ENCODE measurements around the gene AGO4.
"Not testable (repeated sequence)": the region's sequence is repeated elsewhere in the genome, so short reads cannot be mapped to it uniquely, and the experiment has no call there.

AGO4 gene

DNA sequence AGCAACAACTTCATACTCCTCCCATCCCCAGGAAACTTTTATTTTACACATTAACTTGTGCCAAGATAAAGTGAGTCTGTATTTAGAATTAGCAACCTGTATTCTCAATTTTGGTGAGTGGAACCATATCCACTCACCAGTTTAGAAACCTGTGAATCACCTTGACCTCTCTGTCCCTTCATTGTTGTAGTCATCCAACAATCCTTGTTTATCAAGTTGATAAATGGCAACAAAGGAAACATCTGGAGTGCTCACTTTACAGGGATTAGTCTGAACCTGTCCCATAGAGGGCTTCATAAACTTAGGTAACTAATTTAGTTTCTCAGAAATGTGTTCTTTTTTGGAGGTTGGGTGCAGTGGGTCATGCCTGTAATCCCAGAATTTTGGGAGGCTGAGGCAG lies 34.1 kb upstream of the AGO4 start:
- Histone ChIP-seq H2AFZ (ENCODE audit: low read length) (no peak overlapping the region), H4K20me1 (ENCODE audit: insufficient read depth, low read length) (no peaks in the 10 kb centered on the region), H3K27me3 (replicated peaks; ENCODE audit: insufficient read depth, low read length) (no peaks in the 10 kb centered on the region), H3K79me2 (ENCODE audit: low read length) (peaks cover 5% of the 10 kb centered on the region), H3K4me2 (ENCODE audit: low read depth, low read length) (no peak overlapping the region), H3K27ac (ENCODE audit: low read length) (no peak overlapping the region), H3K36me3 (replicated peaks; ENCODE audit: insufficient read depth, low read length) (no peaks in the 10 kb centered on the region), H3K4me3 (ENCODE audit: low read length) (no peak overlapping the region), H3K9me2 (replicated peaks; ENCODE audit: insufficient read depth, low read length) (no peaks in the 10 kb centered on the region), H3K9me3 (replicated peaks; ENCODE audit: insufficient read depth, low read length) (no peaks in the 10 kb centered on the region), H3F3A (ENCODE audit: insufficient read depth, low read length) (peaks cover 6% of the 10 kb centered on the region), H3K9ac (ENCODE audit: low read length) (no peak overlapping the region; the same call in 1 of the 2 replicates), H3K4me1 (ENCODE audit: low read length) (peaks cover 4% of the 10 kb centered on the region; the same call in 1 of the 2 replicates)
- no peak for TF ChIP-seq EZH2phosphoT487 (IDR thresholded peaks at IDR 0.05; ENCODE audit: low read length)
- TF ChIP-seq EZH2 (optimal IDR thresholded peaks at IDR 0.05; ENCODE audit: low read depth, low read length), result no peak
- TF ChIP-seq, protein P1, sequence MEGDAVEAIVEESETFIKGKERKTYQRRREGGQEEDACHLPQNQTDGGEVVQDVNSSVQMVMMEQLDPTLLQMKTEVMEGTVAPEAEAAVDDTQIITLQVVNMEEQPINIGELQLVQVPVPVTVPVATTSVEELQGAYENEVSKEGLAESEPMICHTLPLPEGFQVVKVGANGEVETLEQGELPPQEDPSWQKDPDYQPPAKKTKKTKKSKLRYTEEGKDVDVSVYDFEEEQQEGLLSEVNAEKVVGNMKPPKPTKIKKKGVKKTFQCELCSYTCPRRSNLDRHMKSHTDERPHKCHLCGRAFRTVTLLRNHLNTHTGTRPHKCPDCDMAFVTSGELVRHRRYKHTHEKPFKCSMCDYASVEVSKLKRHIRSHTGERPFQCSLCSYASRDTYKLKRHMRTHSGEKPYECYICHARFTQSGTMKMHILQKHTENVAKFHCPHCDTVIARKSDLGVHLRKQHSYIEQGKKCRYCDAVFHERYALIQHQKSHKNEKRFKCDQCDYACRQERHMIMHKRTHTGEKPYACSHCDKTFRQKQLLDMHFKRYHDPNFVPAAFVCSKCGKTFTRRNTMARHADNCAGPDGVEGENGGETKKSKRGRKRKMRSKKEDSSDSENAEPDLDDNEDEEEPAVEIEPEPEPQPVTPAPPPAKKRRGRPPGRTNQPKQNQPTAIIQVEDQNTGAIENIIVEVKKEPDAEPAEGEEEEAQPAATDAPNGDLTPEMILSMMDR (IDR thresholded peaks at IDR 0.05; ENCODE audit: low read length), result no peak
- DNase-seq, result no peak

DNA sequence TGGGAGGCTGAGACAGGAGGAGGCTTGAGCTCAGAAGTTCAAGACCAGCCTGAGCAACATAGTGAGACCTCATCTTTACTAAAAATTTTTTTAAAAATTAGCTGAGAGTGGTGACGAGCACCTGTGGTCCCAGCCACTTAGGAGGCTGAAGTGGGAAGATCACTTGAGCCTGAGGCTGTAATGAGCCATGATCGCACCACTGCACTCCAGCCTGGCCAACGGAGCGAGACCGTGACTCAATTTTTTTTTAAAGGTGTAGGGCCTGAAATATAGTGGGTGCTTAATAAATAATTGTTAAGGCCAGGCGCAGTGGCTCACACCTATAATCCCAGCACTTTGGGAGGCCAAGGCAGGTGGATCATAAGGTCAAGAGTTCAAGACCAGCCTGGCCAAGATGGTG lies 31.6 kb upstream of the AGO4 start:
- H3K9me2 ChIP-seq (replicated peaks; ENCODE audit: insufficient read depth, low read length); H3K9ac ChIP-seq (ENCODE audit: low read length); H3F3A ChIP-seq (ENCODE audit: insufficient read depth, low read length); H3K4me2 ChIP-seq (ENCODE audit: low read depth, low read length); H3K27me3 ChIP-seq (replicated peaks; ENCODE audit: insufficient read depth, low read length); H3K9me3 ChIP-seq (replicated peaks; ENCODE audit: insufficient read depth, low read length); DNase-seq; H3K36me3 ChIP-seq (replicated peaks; ENCODE audit: insufficient read depth, low read length); H3K4me3 ChIP-seq (ENCODE audit: low read length); H3K79me2 ChIP-seq (ENCODE audit: low read length); H3K27ac ChIP-seq (ENCODE audit: low read length); H4K20me1 ChIP-seq (ENCODE audit: insufficient read depth, low read length); H2AFZ ChIP-seq (ENCODE audit: low read length): not testable (repeated sequence)
- H3K4me1 ChIP-seq (ENCODE audit: low read length), result peaks cover 11% of the 10 kb centered on the region

DNA sequence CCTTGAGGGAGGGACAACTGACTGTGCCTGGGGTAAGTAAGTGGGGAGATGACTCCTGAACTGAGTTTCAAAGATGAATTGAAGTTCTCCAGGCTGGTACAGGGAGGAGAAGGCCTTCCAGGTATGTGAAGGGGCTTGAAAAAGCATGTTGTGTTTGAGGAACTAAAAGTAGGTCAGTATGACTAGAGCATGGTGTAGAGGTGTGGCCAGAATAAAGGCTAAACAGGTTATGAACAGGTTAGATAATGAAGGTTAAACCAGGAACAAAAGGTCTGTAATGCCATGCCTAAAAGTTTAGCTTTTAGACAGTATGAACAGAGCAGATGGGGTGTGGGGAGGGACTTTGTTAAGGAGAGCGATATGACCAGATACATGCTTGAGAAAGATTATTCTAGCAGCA lies 30.7 kb upstream of the AGO4 start:
- no peak for TF ChIP-seq EZH2 (optimal IDR thresholded peaks at IDR 0.05; ENCODE audit: low read depth, low read length)
- TF ChIP-seq EZH2phosphoT487 (IDR thresholded peaks at IDR 0.05; ENCODE audit: low read length), result no peak
- TF ChIP-seq, protein P1 (IDR thresholded peaks at IDR 0.05; ENCODE audit: low read length), result no peak
- Histone ChIP-seq H3K36me3 (replicated peaks; ENCODE audit: insufficient read depth, low read length) (no peaks in the 10 kb centered on the region), H3K4me1 (ENCODE audit: low read length) (peaks cover 11% of the 10 kb centered on the region), H2AFZ (ENCODE audit: low read length) (no peak overlapping the region), H3K9me3 (replicated peaks; ENCODE audit: insufficient read depth, low read length) (no peaks in the 10 kb centered on the region), H4K20me1 (ENCODE audit: insufficient read depth, low read length) (no peaks in the 10 kb centered on the region), H3K4me3 (ENCODE audit: low read length) (no peak overlapping the region), H3K9ac (ENCODE audit: low read length) (no peak overlapping the region), H3K27me3 (replicated peaks; ENCODE audit: insufficient read depth, low read length) (no peaks in the 10 kb centered on the region), H3K27ac (ENCODE audit: low read length) (no peak overlapping the region), H3K79me2 (ENCODE audit: low read length) (no peaks in the 10 kb centered on the region), H3K9me2 (replicated peaks; ENCODE audit: insufficient read depth, low read length) (no peaks in the 10 kb centered on the region), H3K4me2 (ENCODE audit: low read depth, low read length) (no peak overlapping the region), H3F3A (ENCODE audit: insufficient read depth, low read length) (peaks cover 8% of the 10 kb centered on the region)
- DNase-seq, result no peak

DNA sequence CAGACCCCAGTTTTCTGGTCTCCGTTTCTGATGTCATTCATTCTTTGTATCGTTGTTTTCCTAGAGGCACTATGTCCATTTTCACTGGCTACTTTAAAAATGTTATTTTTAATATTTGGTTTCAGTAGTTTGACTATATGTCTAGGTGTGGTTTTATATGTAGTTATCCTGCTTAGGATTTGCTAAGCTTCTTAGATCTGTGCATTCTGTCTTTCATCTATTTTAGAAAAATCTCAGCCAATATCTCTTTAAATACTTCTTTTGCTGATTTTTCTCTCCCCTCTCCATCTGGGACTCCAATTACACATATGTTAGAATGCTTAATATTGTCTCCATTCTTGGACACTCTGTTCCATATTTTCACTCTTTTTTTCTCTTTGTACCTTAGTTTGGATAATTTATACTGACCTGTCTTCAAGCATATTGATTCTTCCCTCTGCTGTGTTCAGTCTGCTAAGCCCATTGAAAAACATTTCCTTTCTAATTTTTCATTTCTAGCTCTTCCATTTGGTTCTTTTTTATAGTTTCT lies 24.7 kb upstream of the AGO4 start:
- Histone ChIP-seq H3K4me1 (ENCODE audit: low read length) (peaks cover 7% of the 10 kb centered on the region), H3F3A (ENCODE audit: insufficient read depth, low read length) (peaks cover 8% of the 10 kb centered on the region), H3K9me2 (replicated peaks; ENCODE audit: insufficient read depth, low read length) (no peaks in the 10 kb centered on the region), H3K4me3 (ENCODE audit: low read length) (no peak overlapping the region), H3K27me3 (replicated peaks; ENCODE audit: insufficient read depth, low read length) (no peaks in the 10 kb centered on the region), H3K79me2 (ENCODE audit: low read length) (no peaks in the 10 kb centered on the region), H3K4me2 (ENCODE audit: low read depth, low read length) (no peak overlapping the region), H3K36me3 (replicated peaks; ENCODE audit: insufficient read depth, low read length) (no peaks in the 10 kb centered on the region), H3K9me3 (replicated peaks; ENCODE audit: insufficient read depth, low read length) (no peaks in the 10 kb centered on the region), H4K20me1 (ENCODE audit: insufficient read depth, low read length) (no peaks in the 10 kb centered on the region), H3K27ac (ENCODE audit: low read length) (no peak overlapping the region), H3K9ac (ENCODE audit: low read length) (no peak overlapping the region), H2AFZ (ENCODE audit: low read length) (no peak overlapping the region)
- DNase-seq, result no peak
- no peak for TF ChIP-seq EZH2phosphoT487 (IDR thresholded peaks at IDR 0.05; ENCODE audit: low read length)
- TF ChIP-seq EZH2 (optimal IDR thresholded peaks at IDR 0.05; ENCODE audit: low read depth, low read length), result no peak
- TF ChIP-seq, protein P1 (IDR thresholded peaks at IDR 0.05; ENCODE audit: low read length), result no peak

DNA sequence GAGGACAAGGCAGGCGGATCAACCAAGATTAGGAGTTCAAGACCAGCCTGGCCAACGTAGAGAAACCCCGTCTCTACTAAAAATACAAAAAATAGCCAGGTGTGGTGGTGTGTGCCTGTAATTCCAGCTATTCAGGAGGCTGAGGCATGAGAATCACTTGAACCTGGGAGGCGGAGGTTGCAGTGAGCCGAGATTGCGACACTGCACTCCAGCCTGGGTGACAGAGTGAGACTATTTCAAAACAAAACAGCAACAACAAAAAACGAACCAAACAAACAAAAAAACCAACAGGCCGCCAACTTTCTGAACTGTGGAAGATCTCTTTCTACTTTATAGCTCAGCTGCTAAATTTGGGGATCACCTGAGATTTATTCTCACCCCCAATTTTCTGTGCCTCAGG lies 23.5 kb upstream of the AGO4 start:
- not testable (repeated sequence) for DNase-seq; H3K9ac ChIP-seq (ENCODE audit: low read length); H3K27me3 ChIP-seq (replicated peaks; ENCODE audit: insufficient read depth, low read length); H3F3A ChIP-seq (ENCODE audit: insufficient read depth, low read length); H3K79me2 ChIP-seq (ENCODE audit: low read length); H3K4me1 ChIP-seq (ENCODE audit: low read length); H3K9me3 ChIP-seq (replicated peaks; ENCODE audit: insufficient read depth, low read length); H4K20me1 ChIP-seq (ENCODE audit: insufficient read depth, low read length); H3K4me3 ChIP-seq (ENCODE audit: low read length); H2AFZ ChIP-seq (ENCODE audit: low read length); H3K27ac ChIP-seq (ENCODE audit: low read length); H3K9me2 ChIP-seq (replicated peaks; ENCODE audit: insufficient read depth, low read length); H3K36me3 ChIP-seq (replicated peaks; ENCODE audit: insufficient read depth, low read length); H3K4me2 ChIP-seq (ENCODE audit: low read depth, low read length)
